ENCODE measurements around the gene APPL1.

DNA sequence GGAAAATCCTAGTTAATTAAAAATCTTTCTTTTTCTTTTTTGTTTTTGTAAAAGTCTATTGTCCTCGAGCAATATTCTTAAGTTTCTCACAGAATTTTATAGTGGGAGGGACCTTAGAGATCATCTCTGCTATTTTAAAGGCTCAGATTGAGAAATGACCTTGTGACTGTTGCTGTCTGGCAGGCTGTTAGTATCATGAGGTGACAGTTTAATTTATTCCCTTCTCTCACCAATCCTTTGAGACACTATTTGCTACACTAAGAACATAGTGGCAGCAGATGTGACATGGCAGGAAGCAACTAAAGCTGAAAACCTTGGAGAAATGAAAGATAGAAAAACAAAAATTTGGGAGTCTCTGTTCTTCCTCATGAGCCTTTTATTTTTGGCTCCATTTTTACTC, 24.9 kb downstream of the APPL1 start:
- TF ChIP-seq SMC3 (IDR thresholded peaks at IDR 0.05; ENCODE audit: low read depth, low read length) (no peak), CHD1 (IDR thresholded peaks at IDR 0.05; ENCODE audit: low read depth, low read length) (no peak), BHLHE40 (IDR thresholded peaks at IDR 0.05; ENCODE audit: low read depth, low read length) (no peak), POLR2A (IDR thresholded peaks at IDR 0.05; ENCODE audit: low read depth, low read length) (no peak), MXI1 (IDR thresholded peaks at IDR 0.05; ENCODE audit: borderline replicate concordance, low read depth, low read length) (no peak)
- TF ChIP-seq, protein P1, sequence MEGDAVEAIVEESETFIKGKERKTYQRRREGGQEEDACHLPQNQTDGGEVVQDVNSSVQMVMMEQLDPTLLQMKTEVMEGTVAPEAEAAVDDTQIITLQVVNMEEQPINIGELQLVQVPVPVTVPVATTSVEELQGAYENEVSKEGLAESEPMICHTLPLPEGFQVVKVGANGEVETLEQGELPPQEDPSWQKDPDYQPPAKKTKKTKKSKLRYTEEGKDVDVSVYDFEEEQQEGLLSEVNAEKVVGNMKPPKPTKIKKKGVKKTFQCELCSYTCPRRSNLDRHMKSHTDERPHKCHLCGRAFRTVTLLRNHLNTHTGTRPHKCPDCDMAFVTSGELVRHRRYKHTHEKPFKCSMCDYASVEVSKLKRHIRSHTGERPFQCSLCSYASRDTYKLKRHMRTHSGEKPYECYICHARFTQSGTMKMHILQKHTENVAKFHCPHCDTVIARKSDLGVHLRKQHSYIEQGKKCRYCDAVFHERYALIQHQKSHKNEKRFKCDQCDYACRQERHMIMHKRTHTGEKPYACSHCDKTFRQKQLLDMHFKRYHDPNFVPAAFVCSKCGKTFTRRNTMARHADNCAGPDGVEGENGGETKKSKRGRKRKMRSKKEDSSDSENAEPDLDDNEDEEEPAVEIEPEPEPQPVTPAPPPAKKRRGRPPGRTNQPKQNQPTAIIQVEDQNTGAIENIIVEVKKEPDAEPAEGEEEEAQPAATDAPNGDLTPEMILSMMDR (conservative IDR thresholded peaks at IDR 0.05; ENCODE audit: low read depth, low read length), result no peak
- TF ChIP-seq, protein P2, sequence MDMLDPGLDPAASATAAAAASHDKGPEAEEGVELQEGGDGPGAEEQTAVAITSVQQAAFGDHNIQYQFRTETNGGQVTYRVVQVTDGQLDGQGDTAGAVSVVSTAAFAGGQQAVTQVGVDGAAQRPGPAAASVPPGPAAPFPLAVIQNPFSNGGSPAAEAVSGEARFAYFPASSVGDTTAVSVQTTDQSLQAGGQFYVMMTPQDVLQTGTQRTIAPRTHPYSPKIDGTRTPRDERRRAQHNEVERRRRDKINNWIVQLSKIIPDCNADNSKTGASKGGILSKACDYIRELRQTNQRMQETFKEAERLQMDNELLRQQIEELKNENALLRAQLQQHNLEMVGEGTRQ (IDR thresholded peaks at IDR 0.05; ENCODE audit: low read depth, low read length), result no peak

All from IMR-90 (cell line).